WTC11 (cell line): Measurements from ENCODE around the gene RFC1. TPM values are rescaled to one million over a fixed set of nuclear protein-coding genes. Genes with fewer than 3 reads are reported as not detected.

Source experiments
- ATAC-seq: fragments of 200-7000 bp; cut with Tn5 transposase; 2 replicates; pipeline ENCODE4 v1.10.0; 2021; ENCODE audit warnings: mild to moderate bottlenecking, moderate library complexity
- CTCF ChIA-PET: fragments of 300-600 bp; sonication (Branson Sonifier 250); formaldehyde crosslinking; loops from one replicate; lab custom pipeline; 2021; ENCODE audit warnings: antibody characterized with exemption; lab: Charles Lee
- POLR2A ChIA-PET: fragments of 350-600 bp; sonication (Branson Sonifier 250); formaldehyde crosslinking; loops from one replicate; lab custom pipeline; 2021; ENCODE audit warnings: antibody characterized with exemption; lab: Charles Lee
- DNase-seq: peaks from one replicate; pipeline ENCODE4 v3.0.0; 2021; ENCODE audit warnings: low spot score
- H3K27ac Mint-ChIP-seq: 2 replicates; pipeline ENCODE4 v1.8.0; 2021; ENCODE audit warnings: mixed read lengths
- H3K27me3 Mint-ChIP-seq: 2 replicates; pipeline ENCODE4 v1.8.0; 2021; ENCODE audit warnings: low read depth, mild to moderate bottlenecking, moderate library complexity, mixed read lengths
- H3K36me3 Mint-ChIP-seq: 2 replicates; pipeline ENCODE4 v1.8.0; 2021; ENCODE audit warnings: mixed read lengths
- H3K4me1 Mint-ChIP-seq: 2 replicates; pipeline ENCODE4 v1.8.0; 2022; ENCODE audit warnings: mixed read lengths
- H3K4me3 Mint-ChIP-seq: 2 replicates; pipeline ENCODE4 v1.8.0; 2021; ENCODE audit warnings: mild to moderate bottlenecking, moderate library complexity, mixed read lengths
- H3K9me3 Mint-ChIP-seq: 2 replicates; pipeline ENCODE4 v1.8.0; 2021; ENCODE audit warnings: mixed read lengths
- AR ChIP-seq: fragments of 250-450 bp; sonication (Bioruptor Pico); IDR thresholded peaks from 2 replicates; pipeline ENCODE4 v1.9.0; 2021; ENCODE audit warnings: mild to moderate bottlenecking
- ATF1 ChIP-seq: sonication (generic); formaldehyde crosslinking; IDR thresholded peaks from 2 replicates; pipeline ENCODE4 v1.8.1; 2023; ENCODE audit warnings: mild to moderate bottlenecking, moderate library complexity, missing genetic modification reagents
- CDX4 ChIP-seq: fragments of 250-450 bp; sonication (Bioruptor Pico); IDR thresholded peaks from 2 replicates; pipeline ENCODE4 v1.9.0; 2021; ENCODE audit warnings: moderate library complexity, mild to moderate bottlenecking, inconsistent platforms, borderline replicate concordance
- CTCF ChIP-seq: fragments of 200-600 bp; IDR thresholded peaks from 2 replicates; pipeline ENCODE4 v1.8.0; 2022; ENCODE audit warnings: antibody characterized with exemption
- ESRRA ChIP-seq: sonication (generic); formaldehyde crosslinking; IDR thresholded peaks from 2 replicates; pipeline ENCODE4 v1.8.1; 2022; ENCODE audit warnings: mild to moderate bottlenecking, missing genetic modification reagents, borderline replicate concordance
- KAT7 ChIP-seq: sonication (generic); formaldehyde crosslinking; IDR thresholded peaks from 2 replicates; pipeline ENCODE4 v1.8.1; 2023; ENCODE audit warnings: missing genetic modification reagents, mild to moderate bottlenecking, borderline replicate concordance
- MLX ChIP-seq: sonication (generic); formaldehyde crosslinking; IDR thresholded peaks from 2 replicates; pipeline ENCODE4 v1.8.1; 2023; ENCODE audit warnings: mild to moderate bottlenecking, missing genetic modification reagents, moderate library complexity
- MYBL2 ChIP-seq: sonication (generic); formaldehyde crosslinking; IDR thresholded peaks from 2 replicates; pipeline ENCODE4 v1.8.1; 2023; ENCODE audit warnings: mild to moderate bottlenecking, moderate library complexity, missing genetic modification reagents
- NR2C2 ChIP-seq: sonication (generic); formaldehyde crosslinking; IDR thresholded peaks from 2 replicates; pipeline ENCODE4 v1.8.0; 2022; ENCODE audit warnings: mild to moderate bottlenecking, missing genetic modification reagents
- STAT6 ChIP-seq: sonication (generic); formaldehyde crosslinking; conservative IDR thresholded peaks from 2 replicates; pipeline ENCODE4 v1.8.1; 2023; ENCODE audit warnings: mild to moderate bottlenecking, low read depth, missing genetic modification reagents, moderate library complexity
- ZNF396 ChIP-seq: fragments of 250-450 bp; sonication (Bioruptor Pico); IDR thresholded peaks from 2 replicates; pipeline ENCODE4 v1.8.0; 2021; ENCODE audit warnings: mild to moderate bottlenecking, moderate library complexity, borderline replicate concordance
- ZNF416 ChIP-seq: fragments of 250-450 bp; sonication (Bioruptor Pico); IDR thresholded peaks from 2 replicates; pipeline ENCODE4 v1.9.0; 2021; ENCODE audit warnings: mild to moderate bottlenecking, inconsistent platforms
- total RNA-seq: library from RNA; stranded (reverse); gene quantifications from 3 replicates; pipeline ENCODE4 v1.2.3, GENCODE V29; 2021

RFC1 gene
- total RNA-seq, 1 experiment from 2014 or later = 59.4 TPM

GRCh38 chr4:39263895-39264294 lies 102.3 kb downstream of the RFC1 start (continued):
- no peak for TF ChIP-seq CDX4

- Mint-ChIP-seq H3K4me1 (peaks cover 14% of the 10 kb centered on the region), H3K36me3 (peaks cover 6% of the 10 kb centered on the region; the same call in 1 of the 2 replicates), H3K4me3 (no peak overlapping the region), H3K9me3 (peaks cover 3% of the 10 kb centered on the region; the same call in 1 of the 2 replicates), H3K27ac (no peak overlapping the region), H3K27me3 (no peaks in the 10 kb centered on the region)
- DNase-seq (no peak), ATAC-seq (no peak)
- no peak for TF ChIP-seq ESRRA (CRISPR knock-in tag)
- TF ChIP-seq MLX (CRISPR knock-in tag) = no peak
- ChIA-PET POLR2A (interaction anchor here (0.7 kb wide), 2 partner anchors 499 to 1374 kb away, joined by 3 to 4 read pairs; no protein-coding TSS in a partner anchor), CTCF (interaction anchor here (0.6 kb wide), 1 partner anchor 462 kb away, joined by 3 read pairs; no protein-coding TSS in a partner anchor)
Measured at GRCh38 chr4:39259571-39260330, 106.4 kb downstream of the RFC1 start.

DNA sequence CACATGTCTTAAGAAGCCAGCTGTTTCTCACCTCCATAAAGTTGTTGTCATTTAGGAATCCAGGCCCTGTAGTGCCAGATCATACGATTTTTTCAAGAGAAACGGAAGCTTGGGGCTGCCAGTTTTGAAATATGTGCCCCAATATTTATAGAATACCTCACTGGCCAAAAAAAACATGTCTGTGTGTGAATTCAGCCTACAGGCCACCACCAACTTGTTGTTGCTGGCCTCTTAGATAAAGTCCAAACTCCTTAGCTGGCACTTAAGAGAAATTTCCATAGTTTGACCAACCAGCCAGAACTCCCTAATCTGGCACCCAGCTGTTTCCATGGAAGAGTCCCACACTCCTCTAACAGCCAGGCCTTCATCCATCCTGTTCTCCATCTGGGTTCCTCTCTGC lies 109.7 kb downstream of the RFC1 start:
- peak overlapping the region; percentile 17 for H3K27ac Mint-ChIP-seq
- H3K9me3 Mint-ChIP-seq = peaks cover 3% of the 10 kb centered on the region; the same call in 1 of the 2 replicates
- ATAC-seq (no peak), DNase-seq (no peak)
- ChIA-PET POLR2A (no interaction called here), CTCF (interaction anchor here (0.8 kb wide), 1 partner anchor 121 kb away, joined by 3 read pairs; no protein-coding TSS in a partner anchor)
- no peaks in the 10 kb centered on the region for H3K27me3 Mint-ChIP-seq
- peaks cover 6% of the 10 kb centered on the region; the same call in 1 of the 2 replicates for H3K36me3 Mint-ChIP-seq
- H3K4me1 Mint-ChIP-seq = peaks cover 10% of the 10 kb centered on the region
- H3K4me3 Mint-ChIP-seq = no peak overlapping the region
- TF ChIP-seq MYBL2 (CRISPR knock-in tag) (no peak), AR (CRISPR knock-in tag) (no peak), NR2C2 (CRISPR knock-in tag) (no peak), STAT6 (CRISPR knock-in tag) (no peak), ZNF396 (no peak), ZNF416 (CRISPR knock-in tag) (no peak), CDX4 (no peak), ATF1 (CRISPR knock-in tag) (no peak)

- Mint-ChIP-seq H3K4me3 (no peak overlapping the region), H3K9me3 (peaks cover 3% of the 10 kb centered on the region; the same call in 1 of the 2 replicates), H3K27ac (peak overlapping the region; percentile 17), H3K4me1 (peaks cover 10% of the 10 kb centered on the region), H3K36me3 (peaks cover 6% of the 10 kb centered on the region; the same call in 1 of the 2 replicates), H3K27me3 (no peaks in the 10 kb centered on the region)
- CTCF ChIA-PET = interaction anchor here (0.5 to 1.6 kb wide), 4 partner anchors 76 to 496 kb away, joined by 3 to 5 read pairs (median 4); partner anchors contain the start of gene RFC1
- ATAC-seq = no peak
- POLR2A ChIA-PET = no interaction called here
- no peak for DNase-seq
- TF ChIP-seq STAT6 (CRISPR knock-in tag) = no peak
- no peak for TF ChIP-seq KAT7
- no peak for TF ChIP-seq CTCF
Measured at GRCh38 chr4:39255871-39256270, 110.3 kb downstream of the RFC1 start.
